ENCODE measurements around the gene NPEPL1. TPM values are rescaled to one million over a fixed set of nuclear protein-coding genes. Genes with fewer than 3 reads are reported as not detected.

Gene NPEPL1
- polyA plus RNA-seq, 1 donor (not counting 4 experiments of a cell fraction or from before 2014, with no cell fraction given) = 4.4 TPM

- TF ChIP-seq EZH2 (IDR thresholded peaks at IDR 0.05; ENCODE audit: low read length) (no peak), CTCF (optimal IDR thresholded peaks at IDR 0.05 in 1 of 3, IDR thresholded peaks at IDR 0.05 in 1 of 3, conservative IDR thresholded peaks at IDR 0.05 in 1 of 3; ENCODE audit: extremely low read depth in 1 of 3, insufficient read depth in 2 of 3, low read length in 3 of 3) (no peak)
- Histone ChIP-seq H3K79me2 (ENCODE audit: control insufficient read depth, insufficient read depth, low read length) (no peaks in the 10 kb centered on the region), H2AFZ (ENCODE audit: control insufficient read depth, low read length) (no peak overlapping the region), H3K9me3 (ENCODE audit: control insufficient read depth, low read depth, low read length) (no peaks in the 10 kb centered on the region), H3K27me3 (ENCODE audit: control insufficient read depth, extremely low read depth, insufficient read depth, low read length) (no peaks in the 10 kb centered on the region), H3K27ac (ENCODE audit: control insufficient read depth, insufficient read depth, low read length) (no peak overlapping the region), H3K9me1 (ENCODE audit: control insufficient read depth, extremely low read depth, insufficient read depth, low read length) (no peaks in the 10 kb centered on the region), H3K4me2 (ENCODE audit: control insufficient read depth, extremely low read depth, insufficient read depth, low read depth, low read length) (no peak overlapping the region), H3K4me3 (ENCODE audit: control insufficient read depth in 2 of 3, extremely low read depth in 1 of 3, insufficient read depth in 2 of 3, low read depth in 1 of 3, low read length in 3 of 3) (no peak overlapping the region), H4K20me1 (ENCODE audit: control insufficient read depth, extremely low read depth, insufficient read depth, low read length) (no peaks in the 10 kb centered on the region), H3K36me3 (ENCODE audit: control insufficient read depth in 2 of 2, extremely low read depth in 1 of 2, insufficient read depth in 2 of 2, low read length in 2 of 2) (no peaks in the 10 kb centered on the region), H3K4me1 (ENCODE audit: control insufficient read depth, extremely low read depth, insufficient read depth, low read length) (no peaks in the 10 kb centered on the region), H3K9ac (ENCODE audit: control insufficient read depth, extremely low read depth, insufficient read depth, low read length) (no peak overlapping the region)
- dilution Hi-C loops (cut with MboI; ENCODE audit: extremely low pct_ligation_motif_present, low sequenced_read_pairs) = no loop called here
- no peak for FAIRE-seq
- no peak for DNase-seq (ENCODE audit: low read depth, low spot score)
Observed at GRCh38 chr20:58711266-58712051, 18.9 kb downstream of the NPEPL1 start.

GRCh38 chr20:58712151-58712791, 19.7 kb downstream of the NPEPL1 start:
- no peaks in the 10 kb centered on the region for H3K9me3 ChIP-seq (ENCODE audit: control insufficient read depth, low read depth, low read length)
- H3K4me1 ChIP-seq (ENCODE audit: control insufficient read depth, extremely low read depth, insufficient read depth, low read length) = no peaks in the 10 kb centered on the region
- FAIRE-seq (no peak), DNase-seq (ENCODE audit: low read depth, low spot score) (no peak)
- H2AFZ ChIP-seq (ENCODE audit: control insufficient read depth, low read length) = no peak overlapping the region
- no peak overlapping the region for H3K4me2 ChIP-seq (ENCODE audit: control insufficient read depth, extremely low read depth, insufficient read depth, low read depth, low read length)
- dilution Hi-C loops (cut with MboI; ENCODE audit: extremely low pct_ligation_motif_present, low sequenced_read_pairs) = no loop called here
- H3K36me3 ChIP-seq (ENCODE audit: control insufficient read depth in 2 of 2, extremely low read depth in 1 of 2, insufficient read depth in 2 of 2, low read length in 2 of 2) = no peaks in the 10 kb centered on the region
- no peak overlapping the region for H3K4me3 ChIP-seq (ENCODE audit: control insufficient read depth in 2 of 3, extremely low read depth in 1 of 3, insufficient read depth in 2 of 3, low read depth in 1 of 3, low read length in 3 of 3)
- no peaks in the 10 kb centered on the region for H3K9me1 ChIP-seq (ENCODE audit: control insufficient read depth, extremely low read depth, insufficient read depth, low read length)
- no peaks in the 10 kb centered on the region for H3K27me3 ChIP-seq (ENCODE audit: control insufficient read depth, extremely low read depth, insufficient read depth, low read length)
- H4K20me1 ChIP-seq (ENCODE audit: control insufficient read depth, extremely low read depth, insufficient read depth, low read length) = no peaks in the 10 kb centered on the region
- H3K79me2 ChIP-seq (ENCODE audit: control insufficient read depth, insufficient read depth, low read length) = no peaks in the 10 kb centered on the region
- no peak overlapping the region for H3K27ac ChIP-seq (ENCODE audit: control insufficient read depth, insufficient read depth, low read length)
- no peak overlapping the region for H3K9ac ChIP-seq (ENCODE audit: control insufficient read depth, extremely low read depth, insufficient read depth, low read length)
- TF ChIP-seq CTCF (optimal IDR thresholded peaks at IDR 0.05 in 1 of 3, IDR thresholded peaks at IDR 0.05 in 1 of 3, conservative IDR thresholded peaks at IDR 0.05 in 1 of 3; ENCODE audit: extremely low read depth in 1 of 3, insufficient read depth in 2 of 3, low read length in 3 of 3) = no peak
- TF ChIP-seq EZH2 (IDR thresholded peaks at IDR 0.05; ENCODE audit: low read length) = no peak
